ENCODE measurements around the gene TNFSF15.

DNA sequence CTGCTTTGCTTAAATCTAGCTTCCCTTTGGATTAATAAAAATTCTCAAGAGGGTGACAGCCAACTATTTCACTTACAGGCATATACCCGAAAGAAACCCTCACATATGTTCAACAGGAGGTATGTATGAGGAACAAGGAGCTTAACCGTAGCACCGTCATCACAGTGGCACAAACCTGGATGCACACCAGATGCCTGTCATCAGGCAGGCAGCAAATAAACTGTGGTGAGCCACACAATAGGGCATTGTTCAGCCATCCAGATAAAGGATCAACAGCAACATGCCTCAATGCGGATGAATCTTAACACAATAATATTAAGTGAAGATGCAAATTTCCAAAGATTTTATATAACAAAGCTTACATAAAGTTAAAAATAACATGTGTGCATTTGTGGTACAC, 5.5 kb upstream of the TNFSF15 start:
- TF ChIP-seq, protein P1, sequence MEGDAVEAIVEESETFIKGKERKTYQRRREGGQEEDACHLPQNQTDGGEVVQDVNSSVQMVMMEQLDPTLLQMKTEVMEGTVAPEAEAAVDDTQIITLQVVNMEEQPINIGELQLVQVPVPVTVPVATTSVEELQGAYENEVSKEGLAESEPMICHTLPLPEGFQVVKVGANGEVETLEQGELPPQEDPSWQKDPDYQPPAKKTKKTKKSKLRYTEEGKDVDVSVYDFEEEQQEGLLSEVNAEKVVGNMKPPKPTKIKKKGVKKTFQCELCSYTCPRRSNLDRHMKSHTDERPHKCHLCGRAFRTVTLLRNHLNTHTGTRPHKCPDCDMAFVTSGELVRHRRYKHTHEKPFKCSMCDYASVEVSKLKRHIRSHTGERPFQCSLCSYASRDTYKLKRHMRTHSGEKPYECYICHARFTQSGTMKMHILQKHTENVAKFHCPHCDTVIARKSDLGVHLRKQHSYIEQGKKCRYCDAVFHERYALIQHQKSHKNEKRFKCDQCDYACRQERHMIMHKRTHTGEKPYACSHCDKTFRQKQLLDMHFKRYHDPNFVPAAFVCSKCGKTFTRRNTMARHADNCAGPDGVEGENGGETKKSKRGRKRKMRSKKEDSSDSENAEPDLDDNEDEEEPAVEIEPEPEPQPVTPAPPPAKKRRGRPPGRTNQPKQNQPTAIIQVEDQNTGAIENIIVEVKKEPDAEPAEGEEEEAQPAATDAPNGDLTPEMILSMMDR (IDR thresholded peaks at IDR 0.05) = no peak
- no peak for TF ChIP-seq POLR2A (IDR thresholded peaks at IDR 0.05)
- no peak for TF ChIP-seq EP300 (IDR thresholded peaks at IDR 0.05)

Measured in ovary (tissue), 3 donors.